Sigmoid colon (tissue), 7 donors: ENCODE measurements around the gene CELA3A. TPM values are rescaled to one million over a fixed set of nuclear protein-coding genes. Genes with fewer than 3 reads are reported as not detected.
A peak's percentile ranks its signal among the peaks of the same experiment; 100 is the strongest.
"Not testable (repeated sequence)": the region's sequence is repeated elsewhere in the genome, so short reads cannot be mapped to it uniquely, and the experiment has no call there.

ENCODE experiments used
- DNase-seq: peaks from one replicate; pipeline ENCODE4 v3.0.0-alpha.2; 2019
- H3K27ac ChIP-seq, 4 donors: fragments of 200-600 bp; sonication (generic); one replicate each; pipeline ENCODE4 v1.5.1; 2016 to 2019; ENCODE audit warnings: mild to moderate bottlenecking in 1 of 4
- H3K27me3 ChIP-seq, 3 donors: fragments of 200-600 bp; sonication (generic); one replicate each; pipeline ENCODE4 v1.5.1; 2019; ENCODE audit warnings: mild to moderate bottlenecking in 1 of 3
- H3K36me3 ChIP-seq, 4 donors: fragments of 200-600 bp; sonication (generic); one replicate each; pipeline ENCODE4 v1.5.1; 2016 to 2019
- H3K4me1 ChIP-seq, 4 donors: fragments of 200-600 bp; sonication (generic); one replicate each; pipeline ENCODE4 v1.5.1; 2017 to 2019
- H3K4me3 ChIP-seq, 4 donors: fragments of 200-600 bp; sonication (generic); one replicate each; pipeline ENCODE4 v1.5.1; 2017 to 2019; ENCODE audit warnings: mild to moderate bottlenecking in 2 of 4, moderate library complexity in 1 of 4
- H3K9me3 ChIP-seq, 4 donors: fragments of 200-600 bp in 3 of 4; sonication (generic) in 3 of 4; one replicate each; pipeline versions ENCODE4 v1.5.1 to v1.6.1; 2013 to 2019
- WGBS, 2 donors: extraction: QIAGEN DNeasy Blood & Tissue Kit; methylation state at CpG; one replicate each; pipeline ENCODE4 v1.1.7; 2013; 5-methylcytosine and 5-hydroxymethylcytosine counted together
- intact Hi-C: fragments of 100-400 bp; cut with DNase I; formaldehyde crosslinking; loops from one replicate; pipeline ENCODE4 v1.15.1; 2023
- polyA plus RNA-seq, 3 donors: library from polyadenylated mRNA; stranded (reverse); fragments of 200-250 nt; gene quantifications; one replicate each; pipeline ENCODE4 v1.2.3, GENCODE V29; 2013
- total RNA-seq, 4 donors: library from RNA; depleted of rRNA; stranded (reverse); fragments of >200 nt; gene quantifications; one replicate each; pipeline ENCODE4 v1.1.0, GENCODE V29; 2016
- donor health status: healthy with polysubstance abuse.
- donor health status: Bipolar disorder and iron deficiency.
- donor health status: healthy.

CELA3A gene
- total and polyA plus RNA-seq, 7 donors = 0.54 to 13.8 (median 6.0) TPM; not detected in 4

- H3K9me3 ChIP-seq, H3K27me3 ChIP-seq, H3K4me3 ChIP-seq, H3K4me1 ChIP-seq, H3K27ac ChIP-seq, H3K36me3 ChIP-seq, intact Hi-C loops: not testable (repeated sequence)
- peak; percentile 44 for DNase-seq
- WGBS, 2 donors = 54 to 94% methylated on average over 2 to 4 of the region's 4 CpGs
Measured at GRCh38 chr1:21981253-21981652, 20.2 kb upstream of the CELA3A start.

GRCh38 chr1:21982122-21982521 lies 19.3 kb upstream of the CELA3A start:
- 70 to 79% methylated on average over 6 of the region's 6 CpGs for WGBS, 2 donors
- H3K27ac ChIP-seq, H3K4me1 ChIP-seq, H3K4me3 ChIP-seq, H3K9me3 ChIP-seq, intact Hi-C loops, H3K36me3 ChIP-seq, DNase-seq, H3K27me3 ChIP-seq: not testable (repeated sequence)

GRCh38 chr1:21983539-21983938 lies 17.9 kb upstream of the CELA3A start:
- H3K9me3 ChIP-seq, H3K27ac ChIP-seq, intact Hi-C loops, H3K36me3 ChIP-seq, H3K4me1 ChIP-seq, H3K4me3 ChIP-seq, H3K27me3 ChIP-seq, DNase-seq: not testable (repeated sequence)
- WGBS, 2 donors = 83 to 89% methylated on average over 11 to 12 of the region's 15 CpGs

GRCh38 chr1:21985893-21986292 lies 15.6 kb upstream of the CELA3A start:
- DNase-seq, H3K27me3 ChIP-seq, H3K36me3 ChIP-seq, intact Hi-C loops, H3K4me1 ChIP-seq, H3K9me3 ChIP-seq, H3K4me3 ChIP-seq, H3K27ac ChIP-seq: not testable (repeated sequence)
- WGBS, 2 donors = 6 to 88% methylated on average over 1 to 5 of the region's 5 CpGs

GRCh38 chr1:21986386-21986785 lies 15.1 kb upstream of the CELA3A start:
- H3K4me3 ChIP-seq, H3K27ac ChIP-seq, H3K9me3 ChIP-seq, H3K36me3 ChIP-seq, intact Hi-C loops, H3K27me3 ChIP-seq, H3K4me1 ChIP-seq: not testable (repeated sequence)
- WGBS, 2 donors = 88 to 89% methylated on average over 11 of the region's 12 CpGs
- peak; percentile 17 for DNase-seq

- DNase-seq, H3K4me1 ChIP-seq, H3K27me3 ChIP-seq, H3K9me3 ChIP-seq, H3K4me3 ChIP-seq, intact Hi-C loops, H3K36me3 ChIP-seq, H3K27ac ChIP-seq: not testable (repeated sequence)
- WGBS, 2 donors = 8 to 49% methylated on average over 2 of the region's 5 CpGs
Measured at GRCh38 chr1:21989672-21990393, 11.6 kb upstream of the CELA3A start.

- H3K27me3 ChIP-seq, H3K9me3 ChIP-seq, H3K36me3 ChIP-seq, H3K4me3 ChIP-seq, H3K4me1 ChIP-seq, intact Hi-C loops, DNase-seq, H3K27ac ChIP-seq: not testable (repeated sequence)
- WGBS, 2 donors = 92 to 93% methylated on average over 3 of the region's 3 CpGs
Measured at GRCh38 chr1:21992186-21992585, 9.3 kb upstream of the CELA3A start.

GRCh38 chr1:21994716-21995115 lies 6.7 kb upstream of the CELA3A start:
- H3K4me1 ChIP-seq, H3K27ac ChIP-seq, intact Hi-C loops, DNase-seq, H3K27me3 ChIP-seq, H3K9me3 ChIP-seq, H3K36me3 ChIP-seq, H3K4me3 ChIP-seq: not testable (repeated sequence)
- WGBS, 2 donors = 93 to 96% methylated on average over 8 of the region's 8 CpGs

GRCh38 chr1:21996663-21996970 lies 4.8 kb upstream of the CELA3A start:
- not testable (repeated sequence) for H3K27ac ChIP-seq, H3K9me3 ChIP-seq
- 21 to 68% methylated on average over 3 of the region's 3 CpGs for WGBS, 2 donors

GRCh38 chr1:21997891-21998623 lies 3.4 kb upstream of the CELA3A start:
- H3K9me3 ChIP-seq, intact Hi-C loops, H3K27ac ChIP-seq, H3K36me3 ChIP-seq, H3K4me1 ChIP-seq, H3K27me3 ChIP-seq, H3K4me3 ChIP-seq, DNase-seq: not testable (repeated sequence)
- WGBS, 2 donors = 33 to 48% methylated on average over 9 of the region's 9 CpGs

More at GRCh38 chr1:21996663-21996970, 4.8 kb upstream of the CELA3A start:
- H3K4me3 ChIP-seq, H3K36me3 ChIP-seq, H3K27me3 ChIP-seq, DNase-seq, H3K4me1 ChIP-seq, intact Hi-C loops: not testable (repeated sequence)

- H3K9me3 ChIP-seq, H3K36me3 ChIP-seq, H3K4me3 ChIP-seq, H3K4me1 ChIP-seq, H3K27me3 ChIP-seq, DNase-seq, intact Hi-C loops, H3K27ac ChIP-seq: not testable (repeated sequence)
- WGBS, 2 donors = 81 to 84% methylated on average over 15 of the region's 15 CpGs
Measured at GRCh38 chr1:21998624-21999294, 2.7 kb upstream of the CELA3A start.

GRCh38 chr1:21999645-22000044 lies 1.8 kb upstream of the CELA3A start:
- not testable (repeated sequence) for H3K27ac ChIP-seq

GRCh38 chr1:22002461-22002860 lies 1.0 kb downstream of the CELA3A start:
- 57 to 83% methylated on average over 5 of the region's 5 CpGs for WGBS, 2 donors
- H3K27ac ChIP-seq, DNase-seq, H3K4me3 ChIP-seq, H3K9me3 ChIP-seq, H3K27me3 ChIP-seq, H3K4me1 ChIP-seq, H3K36me3 ChIP-seq, intact Hi-C loops: not testable (repeated sequence)

More at GRCh38 chr1:21999645-22000044, 1.8 kb upstream of the CELA3A start:
- H3K4me3 ChIP-seq, H3K27me3 ChIP-seq, H3K9me3 ChIP-seq, intact Hi-C loops, H3K36me3 ChIP-seq, H3K4me1 ChIP-seq, DNase-seq: not testable (repeated sequence)
- 25 to 60% methylated on average over 7 of the region's 7 CpGs for WGBS, 2 donors
